Skeletal muscle tissue (tissue), 4 donors: ENCODE data around the gene ZBTB7C. TPM values are rescaled to one million over a fixed set of nuclear protein-coding genes. Genes with fewer than 3 reads are reported as not detected.
A peak's percentile ranks its signal among the peaks of the same experiment; 100 is the strongest.

ENCODE experiments used
- H3K27ac ChIP-seq: one replicate; pipeline ENCODE4 v1.7.0; 2013; ENCODE audit warnings: mild to moderate bottlenecking, low read depth, low read length, inconsistent platforms
- H3K27me3 ChIP-seq, 3 donors: one replicate each; pipeline ENCODE4 v1.7.0; 2013; ENCODE audit warnings: low read length in 3 of 3; ENCODE audit not compliant: control insufficient read depth in 3 of 3, insufficient read depth in 3 of 3
- H3K36me3 ChIP-seq, 3 donors: one replicate each; pipeline ENCODE4 v1.7.0; 2013; ENCODE audit warnings: low read length in 3 of 3; ENCODE audit not compliant: control insufficient read depth in 3 of 3, insufficient read depth in 3 of 3
- H3K4me1 ChIP-seq, 3 donors: one replicate each; pipeline ENCODE4 v1.7.0; 2013; ENCODE audit warnings: low read length in 3 of 3, mild to moderate bottlenecking in 3 of 3; ENCODE audit not compliant: control insufficient read depth in 3 of 3, insufficient read depth in 3 of 3
- H3K4me3 ChIP-seq, 3 donors: one replicate each; pipeline ENCODE4 v1.7.0; 2013; ENCODE audit warnings: low read length in 3 of 3
- H3K9ac ChIP-seq, 3 donors: one replicate each; pipeline ENCODE4 v1.7.0; 2013; ENCODE audit warnings: low read length in 3 of 3, mild to moderate bottlenecking in 3 of 3, moderate library complexity in 2 of 3, low read depth in 1 of 3
- H3K9me3 ChIP-seq, 3 donors: one replicate each; pipeline ENCODE4 v1.7.0; 2013; ENCODE audit warnings: low read length in 3 of 3; ENCODE audit not compliant: control insufficient read depth in 3 of 3
- total RNA-seq: library from RNA; depleted of rRNA; stranded (reverse); fragments of >200 nt; gene quantifications from one replicate; pipeline ENCODE4 v1.2.3, GENCODE V29; 2014
- donor health status: Osteomylitis.

The ZBTB7C gene
- total RNA-seq, 1 donor from 2014 or later: 2.6 TPM

DNA sequence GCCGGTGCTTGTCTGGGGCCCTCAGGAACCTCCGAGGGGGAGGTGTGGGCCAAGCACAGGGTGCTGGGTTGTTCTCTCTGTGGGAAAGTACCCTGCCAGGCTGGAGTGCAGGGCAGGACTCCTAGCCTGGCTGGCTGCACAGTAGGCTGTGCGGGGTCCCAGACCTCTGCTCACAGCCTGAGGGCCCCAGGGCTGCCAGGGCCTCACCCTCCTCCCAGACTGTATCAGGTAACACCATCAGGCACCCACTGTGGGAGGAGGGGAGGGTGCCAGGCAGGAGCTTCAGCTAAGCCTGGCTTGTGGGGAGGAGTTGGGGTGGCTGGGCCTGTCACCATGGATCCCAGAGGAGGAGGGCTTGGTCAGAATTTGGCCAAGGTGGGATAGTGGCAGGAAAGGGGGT, 266.8 kb downstream of the ZBTB7C start:
- no peaks in the 10 kb centered on the region for H3K9me3 ChIP-seq
- peaks cover 8 to 29% (median 12%) of the 10 kb centered on the region in 3 donors for H3K4me1 ChIP-seq
- H3K36me3 ChIP-seq: no peaks in the 10 kb centered on the region
- H3K9ac ChIP-seq: peak overlapping the region in 1 of 3 donors; percentile 16
- no peak overlapping the region for H3K4me3 ChIP-seq
- no peak overlapping the region for H3K27ac ChIP-seq
- H3K27me3 ChIP-seq: peaks cover 0 to 4% (median 3%) of the 10 kb centered on the region in 3 donors

DNA sequence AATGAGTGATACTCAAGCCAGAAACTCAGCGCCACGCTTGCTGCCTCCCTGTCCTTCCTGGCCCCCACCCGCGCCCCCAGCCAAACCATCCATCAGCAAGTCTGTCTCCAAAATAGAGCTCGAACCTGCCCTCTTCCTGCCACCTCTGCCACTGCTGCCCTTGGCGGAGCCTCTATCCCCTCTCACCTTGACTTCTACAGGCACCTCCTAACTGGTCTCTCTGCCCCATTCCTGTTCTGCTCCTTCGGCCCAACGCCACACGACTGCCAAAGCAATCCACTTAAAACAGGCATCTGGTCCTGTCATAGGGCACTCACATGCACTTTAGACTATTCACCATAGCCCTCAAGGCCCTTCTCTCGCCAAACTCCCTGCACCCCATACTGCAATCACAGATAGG, 268.5 kb downstream of the ZBTB7C start:
- H3K4me1 ChIP-seq: peaks cover 10 to 32% (median 18%) of the 10 kb centered on the region in 3 donors
- no peak overlapping the region for H3K4me3 ChIP-seq
- no peak overlapping the region for H3K9ac ChIP-seq
- peaks cover 0 to 7% (median 3%) of the 10 kb centered on the region in 3 donors for H3K27me3 ChIP-seq
- H3K27ac ChIP-seq: no peak overlapping the region
- H3K9me3 ChIP-seq: no peaks in the 10 kb centered on the region
- H3K36me3 ChIP-seq: no peaks in the 10 kb centered on the region

- H3K4me3 ChIP-seq: no peak overlapping the region
- H3K27me3 ChIP-seq: peaks cover 0 to 8% (median 7%) of the 10 kb centered on the region in 3 donors
- H3K36me3 ChIP-seq: no peaks in the 10 kb centered on the region
- H3K27ac ChIP-seq: no peak overlapping the region
- peak overlapping the region in 1 of 3 donors; percentile 54 for H3K9ac ChIP-seq
- H3K4me1 ChIP-seq: peaks cover 10 to 32% (median 18%) of the 10 kb centered on the region in 3 donors
- H3K9me3 ChIP-seq: no peaks in the 10 kb centered on the region
These were observed 269.5 kb downstream of the ZBTB7C start for GRCh38 chr18:48139431-48140347.

GRCh38 chr18:48138660-48139430, 270.3 kb downstream of the ZBTB7C start:
- Histone ChIP-seq H3K4me1 (peaks cover 10 to 32% (median 18%) of the 10 kb centered on the region in 3 donors), H3K4me3 (no peak overlapping the region), H3K36me3 (no peaks in the 10 kb centered on the region), H3K9ac (no peak overlapping the region), H3K9me3 (no peaks in the 10 kb centered on the region), H3K27ac (no peak overlapping the region), H3K27me3 (peaks cover 0 to 8% (median 7%) of the 10 kb centered on the region in 3 donors)

DNA sequence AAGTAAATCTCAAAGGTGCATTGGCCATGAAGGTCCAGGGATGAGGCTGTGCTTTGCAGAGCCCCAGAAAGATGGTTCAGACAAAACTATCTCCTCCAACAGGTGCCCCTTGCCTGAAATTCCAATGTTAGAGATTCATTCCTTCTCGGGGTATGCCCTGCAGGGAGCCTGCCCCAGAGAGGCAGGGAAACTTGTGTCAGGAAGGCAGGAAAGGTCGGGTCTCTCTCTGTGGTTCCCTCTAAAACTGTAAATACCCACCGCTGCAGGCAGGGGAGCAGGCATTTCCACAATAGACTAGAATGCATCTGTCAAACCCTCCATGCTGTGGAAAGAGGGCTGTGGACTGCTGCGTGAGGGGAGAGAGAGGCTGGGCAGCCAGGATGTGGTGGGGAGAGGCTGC, 271.0 kb downstream of the ZBTB7C start:
- peaks cover 10 to 32% (median 18%) of the 10 kb centered on the region in 3 donors for H3K4me1 ChIP-seq

GRCh38 chr18:48137374-48138081, 271.7 kb downstream of the ZBTB7C start:
- Histone ChIP-seq H3K36me3 (no peaks in the 10 kb centered on the region), H3K4me3 (peak overlapping the region; percentile 38 to 72 (median 71)), H3K4me1 (peaks cover 10 to 30% (median 16%) of the 10 kb centered on the region in 3 donors), H3K27me3 (peaks cover 0 to 8% (median 7%) of the 10 kb centered on the region in 3 donors), H3K27ac (no peak overlapping the region), H3K9ac (peak overlapping the region in 1 of 3 donors; percentile 76), H3K9me3 (no peaks in the 10 kb centered on the region)

More for the DNA sequence above, 271.0 kb downstream of the ZBTB7C start:
- no peak overlapping the region for H3K27ac ChIP-seq
- H3K27me3 ChIP-seq: peaks cover 0 to 8% (median 7%) of the 10 kb centered on the region in 3 donors
- no peak overlapping the region for H3K9ac ChIP-seq
- no peaks in the 10 kb centered on the region for H3K36me3 ChIP-seq
- H3K4me3 ChIP-seq: no peak overlapping the region
- H3K9me3 ChIP-seq: no peaks in the 10 kb centered on the region

GRCh38 chr18:48136827-48137373, 272.3 kb downstream of the ZBTB7C start:
- H3K36me3 ChIP-seq: no peaks in the 10 kb centered on the region
- peaks cover 10 to 24% (median 16%) of the 10 kb centered on the region in 3 donors for H3K4me1 ChIP-seq
- H3K9ac ChIP-seq: peak overlapping the region; percentile 57 to 76 (median 70)
- H3K27me3 ChIP-seq: peaks cover 0 to 8% (median 7%) of the 10 kb centered on the region in 3 donors
- H3K9me3 ChIP-seq: no peaks in the 10 kb centered on the region
- no peak overlapping the region for H3K27ac ChIP-seq
- H3K4me3 ChIP-seq: peak overlapping the region; percentile 71 to 78 (median 72)

GRCh38 chr18:48136051-48136826, 272.9 kb downstream of the ZBTB7C start:
- H3K4me3 ChIP-seq: peak overlapping the region; percentile 71 to 78 (median 72)
- H3K36me3 ChIP-seq: no peaks in the 10 kb centered on the region
- H3K9ac ChIP-seq: peak overlapping the region; percentile 57 to 76 (median 70)
- no peaks in the 10 kb centered on the region for H3K9me3 ChIP-seq
- H3K4me1 ChIP-seq: peaks cover 10 to 23% (median 16%) of the 10 kb centered on the region in 3 donors
- H3K27ac ChIP-seq: no peak overlapping the region
- peaks cover 0 to 8% (median 7%) of the 10 kb centered on the region in 3 donors for H3K27me3 ChIP-seq
